GM06990 (cell line): ENCODE data around the gene ZBTB1.

Source experiments
- DNase-seq: peaks from one replicate; pipeline ENCODE4 v3.0.0-alpha.2; 2011; ENCODE audit not compliant: insufficient read length; ENCODE audit errors: extremely low read depth
- H3K27me3 ChIP-seq: replicated peaks from 2 replicates; pipeline ENCODE4 v1.6.0; 2011; ENCODE audit warnings: low read length; ENCODE audit not compliant: control insufficient read depth, insufficient read depth
- H3K36me3 ChIP-seq: 2 replicates; pipeline ENCODE4 v1.5.1; 2011; ENCODE audit warnings: low read length; ENCODE audit not compliant: control insufficient read depth, insufficient read depth
- H3K4me3 ChIP-seq: replicated peaks from 2 replicates; pipeline ENCODE4 v1.5.1; 2011; ENCODE audit warnings: low read depth, mild to moderate bottlenecking, control low read depth, low read length
- CTCF ChIP-seq: IDR thresholded peaks from 2 replicates; pipeline ENCODE4 v1.5.1; 2011; ENCODE audit warnings: low read length, control low read depth, mild to moderate bottlenecking, inconsistent platforms; ENCODE audit not compliant: insufficient read depth, poor library complexity, severe bottlenecking

ZBTB1 gene

DNA sequence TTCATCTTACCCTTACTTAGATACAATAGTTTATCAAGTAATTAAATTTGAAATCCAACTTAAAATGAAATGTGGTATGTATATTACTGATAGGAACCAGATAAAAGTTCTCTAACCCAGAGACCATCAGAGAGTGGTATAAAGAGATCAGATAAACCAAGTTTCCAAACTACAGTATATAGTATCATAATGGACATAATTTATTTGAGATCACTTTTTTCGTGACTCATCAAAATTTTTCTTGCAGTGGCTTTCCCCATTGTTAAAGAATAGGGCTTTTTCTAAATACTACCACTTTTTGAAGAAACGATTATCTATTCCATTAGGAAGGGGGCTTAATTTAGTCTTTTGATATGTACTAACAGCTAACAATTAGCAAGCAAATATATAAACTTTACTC lies 20.8 kb downstream of the ZBTB1 start:
- no peak for DNase-seq
- no peak overlapping the region for H3K4me3 ChIP-seq
- H3K27me3 ChIP-seq: no peaks in the 10 kb centered on the region
- no peak for TF ChIP-seq CTCF
- H3K36me3 ChIP-seq: peaks cover 3% of the 10 kb centered on the region

DNA sequence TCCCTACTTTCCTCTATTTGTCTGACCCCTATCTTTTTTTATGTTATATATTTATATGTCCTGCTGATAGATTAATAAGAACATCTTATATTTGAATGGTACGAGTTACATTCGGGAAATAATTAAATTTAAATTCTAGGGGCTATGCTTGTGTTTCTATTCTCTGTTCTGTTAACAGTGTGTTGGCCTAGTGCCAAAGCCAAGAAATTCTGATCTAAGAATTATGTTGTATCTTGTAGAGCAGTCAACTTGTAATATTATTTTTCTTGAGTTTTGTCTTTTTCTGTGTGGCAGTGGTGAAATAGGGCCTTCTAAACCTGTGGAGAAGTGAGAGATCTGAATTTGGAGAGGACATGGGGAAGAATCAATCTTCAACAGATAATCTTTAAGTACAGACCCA lies 27.0 kb downstream of the ZBTB1 start:
- no peaks in the 10 kb centered on the region for H3K27me3 ChIP-seq
- TF ChIP-seq CTCF: no peak
- DNase-seq: no peak
- no peak overlapping the region for H3K4me3 ChIP-seq
- H3K36me3 ChIP-seq: no peaks in the 10 kb centered on the region; the same call in 1 of the 2 replicates

- Histone ChIP-seq H3K36me3 (no peaks in the 10 kb centered on the region), H3K27me3 (no peaks in the 10 kb centered on the region), H3K4me3 (no peak overlapping the region)
- no peak for TF ChIP-seq CTCF
- DNase-seq: no peak
These were observed 32.1 kb downstream of the ZBTB1 start for GRCh38 chr14:64536488-64537245.

DNA sequence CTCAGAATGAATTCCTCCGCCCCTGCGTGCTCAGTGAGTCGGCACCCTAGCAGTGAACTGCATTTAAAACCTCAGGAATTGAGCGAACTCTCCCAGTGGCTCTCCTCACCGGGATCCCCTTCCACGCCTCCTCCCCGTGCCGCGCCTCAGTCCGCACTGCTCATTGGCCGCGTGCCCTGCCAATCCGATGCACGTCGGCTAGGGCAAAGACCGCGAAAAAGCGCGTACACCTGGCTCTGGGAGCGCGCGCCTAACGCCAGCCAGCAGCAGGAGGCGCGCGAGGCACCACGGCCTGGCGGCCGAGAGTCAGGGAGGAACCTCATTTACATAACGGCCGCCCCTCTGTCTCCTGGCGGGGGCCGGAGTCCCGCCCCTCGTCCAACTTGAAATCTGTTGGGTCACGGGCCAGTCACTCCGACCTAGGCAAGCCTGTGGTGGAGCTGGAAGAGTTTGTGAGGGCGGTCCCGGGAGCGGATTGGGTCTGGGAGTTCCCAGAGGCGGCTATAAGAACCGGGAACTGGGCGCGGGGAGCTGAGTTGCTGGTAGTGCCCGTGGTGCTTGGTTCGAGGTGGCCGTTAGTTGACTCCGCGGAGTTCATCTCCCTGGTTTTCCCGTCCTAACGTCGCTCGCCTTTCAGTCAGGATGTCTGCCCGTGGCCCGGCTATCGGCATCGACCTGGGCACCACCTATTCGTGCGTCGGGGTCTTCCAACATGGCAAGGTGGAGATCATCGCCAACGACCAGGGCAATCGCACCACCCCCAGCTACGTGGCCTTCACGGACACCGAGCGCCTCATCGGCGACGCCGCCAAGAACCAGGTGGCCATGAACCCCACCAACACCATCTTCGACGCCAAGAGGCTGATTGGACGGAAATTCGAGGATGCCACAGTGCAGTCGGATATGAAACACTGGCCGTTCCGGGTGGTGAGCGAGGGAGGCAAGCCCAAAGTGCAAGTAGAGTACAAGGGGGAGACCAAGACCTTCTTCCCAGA lies 35.9 kb downstream of the ZBTB1 start, which contains the start of gene HSPA2:
Gene HSPA2, plus strand, starts transcription at position 534 of the 995 bp plus-strand sequence. Its CDS starts 109 bp downstream, at position 643.
- Histone ChIP-seq H3K36me3 (no peaks in the 10 kb centered on the region), H3K27me3 (no peaks in the 10 kb centered on the region), H3K4me3 (peak within 1 kb of the TSS; percentile 85)
- TF ChIP-seq CTCF: peak; percentile 79
- DNase-seq: peak; percentile 99

- H3K27me3 ChIP-seq: no peaks in the 10 kb centered on the region
- no peak for DNase-seq
- no peak overlapping the region for H3K4me3 ChIP-seq
- no peaks in the 10 kb centered on the region for H3K36me3 ChIP-seq
- TF ChIP-seq CTCF: no peak
These were observed 36.8 kb downstream of the ZBTB1 start for GRCh38 chr14:64541261-64541971.
